WERI-Rb-1 (cell line): ENCODE measurements around the gene KCND3.

Experiments
- DNase-seq: peaks from one replicate; pipeline ENCODE4 v3.0.0-alpha.2; 2020
- H3K27ac ChIP-seq: fragments of 250-450 bp; sonication (Bioruptor Pico); 2 replicates; pipeline ENCODE4 v1.5.1; 2020; ENCODE audit warnings: mild to moderate bottlenecking, moderate library complexity
- H3K27me3 ChIP-seq: fragments of 250-450 bp; sonication (Bioruptor Pico); 2 replicates; pipeline ENCODE4 v1.5.1; 2021; ENCODE audit warnings: mild to moderate bottlenecking, low read depth, moderate library complexity; ENCODE audit not compliant: insufficient read depth, severe bottlenecking
- H3K36me3 ChIP-seq: fragments of 250-450 bp; sonication (Bioruptor Pico); 2 replicates; pipeline ENCODE4 v1.5.1; 2020; ENCODE audit warnings: mild to moderate bottlenecking, moderate library complexity
- H3K4me3 ChIP-seq: 2 replicates; pipeline ENCODE4 v1.5.1; 2011; ENCODE audit warnings: low read depth, mild to moderate bottlenecking, control low read depth, low read length
- H3K9me3 ChIP-seq: fragments of 250-450 bp; sonication (Bioruptor Pico); 2 replicates; pipeline ENCODE4 v1.5.1; 2021; ENCODE audit warnings: mild to moderate bottlenecking, moderate library complexity; ENCODE audit not compliant: severe bottlenecking
- CTCF ChIP-seq: IDR thresholded peaks from 2 replicates; pipeline ENCODE4 v1.5.1; 2011; ENCODE audit warnings: low read depth, mild to moderate bottlenecking, control low read depth, inconsistent platforms, low read length

The KCND3 gene

GRCh38 chr1:111992476-111992875, 3.0 kb upstream of the KCND3 start:
- no peak for TF ChIP-seq CTCF
- peaks cover 40% of the 10 kb centered on the region for H3K27me3 ChIP-seq
- no peaks in the 10 kb centered on the region for H3K36me3 ChIP-seq
- no peak for DNase-seq
- no peak overlapping the region for H3K27ac ChIP-seq
- no peaks in the 10 kb centered on the region for H3K9me3 ChIP-seq
- H3K4me3 ChIP-seq = no peak overlapping the region

GRCh38 chr1:111990878-111991718, 1.6 kb upstream of the KCND3 start:
- H3K27ac ChIP-seq = no peak overlapping the region
- H3K27me3 ChIP-seq = peaks cover 42% of the 10 kb centered on the region
- peak; percentile 65 for DNase-seq
- no peaks in the 10 kb centered on the region for H3K36me3 ChIP-seq
- TF ChIP-seq CTCF = peak; percentile 61
- no peaks in the 10 kb centered on the region for H3K9me3 ChIP-seq
- H3K4me3 ChIP-seq = peak overlapping the region; percentile 37

GRCh38 chr1:111990026-111990877, 784 bp upstream of the KCND3 start:
- no peak overlapping the region for H3K27ac ChIP-seq
- DNase-seq = peak; percentile 20
- no peaks in the 10 kb centered on the region for H3K9me3 ChIP-seq
- peaks cover 44% of the 10 kb centered on the region for H3K27me3 ChIP-seq
- no peaks in the 10 kb centered on the region for H3K36me3 ChIP-seq
- TF ChIP-seq CTCF = 0 out of 2 replicates have a peak, but pooled peaks have one; percentile 3
- H3K4me3 ChIP-seq = peak overlapping the region; percentile 37

DNA sequence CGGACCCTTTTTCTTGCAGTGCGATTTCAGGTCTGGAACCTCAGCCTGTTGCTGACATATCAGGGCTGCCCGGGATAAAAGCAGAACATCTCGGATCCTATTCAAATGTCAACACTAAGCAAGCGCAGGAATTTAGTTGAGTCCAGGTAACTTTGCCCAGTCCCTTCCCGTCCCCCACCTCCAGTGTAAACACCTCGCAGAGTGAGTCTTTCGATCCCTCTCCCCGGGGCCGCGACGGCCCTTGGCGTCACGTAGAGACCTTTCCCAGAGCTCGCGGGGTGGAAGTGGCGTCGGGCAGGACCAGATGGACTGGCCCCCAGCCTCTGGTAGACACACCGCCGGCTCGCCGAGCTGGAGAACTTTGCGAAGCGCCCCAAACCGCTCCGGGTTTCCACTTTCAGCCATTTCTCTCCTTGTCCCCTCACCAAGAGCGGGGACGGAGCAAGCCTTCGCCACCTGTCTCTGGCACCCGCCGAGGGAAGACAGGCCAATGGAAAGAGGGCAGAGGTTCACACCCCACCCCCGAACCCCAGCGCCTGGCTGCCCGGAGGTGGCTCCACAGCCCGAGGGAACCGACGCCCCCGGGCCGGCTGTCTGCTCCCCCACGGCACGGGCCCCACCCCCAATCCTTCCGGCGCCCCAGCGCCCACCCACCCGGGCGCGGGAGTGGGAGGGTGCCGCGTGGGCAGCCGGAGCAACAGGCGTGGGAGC, 570 bp downstream of the KCND3 start:
- Histone ChIP-seq H3K36me3 (no peaks in the 10 kb centered on the region), H3K9me3 (no peaks in the 10 kb centered on the region), H3K4me3 (peak overlapping the region; percentile 18), H3K27me3 (peaks cover 45% of the 10 kb centered on the region), H3K27ac (no peak overlapping the region)
- DNase-seq = no peak
- no peak for TF ChIP-seq CTCF

GRCh38 chr1:111988377-111988742, 1.1 kb downstream of the KCND3 start:
- TF ChIP-seq CTCF = no peak
- H3K9me3 ChIP-seq = no peaks in the 10 kb centered on the region
- peaks cover 45% of the 10 kb centered on the region for H3K27me3 ChIP-seq
- H3K36me3 ChIP-seq = no peaks in the 10 kb centered on the region
- H3K4me3 ChIP-seq = no peak overlapping the region
- no peak overlapping the region for H3K27ac ChIP-seq
- DNase-seq = no peak
